Bone marrow (tissue), 2 donors: ENCODE data around the gene CD84.
A peak's percentile ranks its signal among the peaks of the same experiment; 100 is the strongest.
"Not testable (repeated sequence)": the region's sequence is repeated elsewhere in the genome, so short reads cannot be mapped to it uniquely, and the experiment has no call there.

Experiments
- DNase-seq, 2 donors: peaks; one replicate each; lab custom pipeline; 2025; lab: John Stamatoyannopoulos, UW

CD84 gene

DNA sequence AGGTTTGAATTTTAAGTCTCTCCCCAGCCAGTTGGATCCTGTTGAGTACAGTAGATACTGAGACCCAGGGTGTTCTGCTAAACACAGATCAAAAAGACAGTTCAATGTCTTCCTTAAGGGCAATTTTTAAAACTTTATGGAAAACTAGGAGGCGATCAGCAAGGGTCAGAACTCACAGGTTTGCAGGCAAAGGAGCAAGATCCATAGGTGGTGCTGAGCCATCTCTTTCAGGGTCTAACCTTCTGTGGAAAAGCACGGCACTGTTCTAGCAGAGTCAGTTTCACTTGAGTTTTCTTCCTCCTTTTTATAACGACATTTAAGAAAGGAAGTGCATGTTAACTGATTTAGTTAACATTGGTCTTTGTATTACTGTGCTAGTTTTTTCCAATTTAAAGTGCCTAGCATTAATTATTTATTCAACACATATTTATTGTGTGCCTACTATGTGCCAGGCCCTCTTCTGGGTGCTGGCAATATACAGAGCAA is at the start of gene CD84:
Gene CD84, minus strand, starts transcription at position 281 of the 486 bp plus-strand sequence. Its CDS starts 59 bp downstream, at position 222.
- peak in 1 of 2 donors; percentile 36 for DNase-seq

- DNase-seq, result no peak
Observed at GRCh38 chr1:160628799-160629263, 49.5 kb upstream of the CD84 start.

GRCh38 chr1:160627677-160628289 is 48.5 kb upstream of the CD84 start:
- DNase-seq, result not testable (repeated sequence)

- DNase-seq, result peak in 1 of 2 donors; percentile 23
Observed at GRCh38 chr1:160626509-160627342, 47.4 kb upstream of the CD84 start.

DNA sequence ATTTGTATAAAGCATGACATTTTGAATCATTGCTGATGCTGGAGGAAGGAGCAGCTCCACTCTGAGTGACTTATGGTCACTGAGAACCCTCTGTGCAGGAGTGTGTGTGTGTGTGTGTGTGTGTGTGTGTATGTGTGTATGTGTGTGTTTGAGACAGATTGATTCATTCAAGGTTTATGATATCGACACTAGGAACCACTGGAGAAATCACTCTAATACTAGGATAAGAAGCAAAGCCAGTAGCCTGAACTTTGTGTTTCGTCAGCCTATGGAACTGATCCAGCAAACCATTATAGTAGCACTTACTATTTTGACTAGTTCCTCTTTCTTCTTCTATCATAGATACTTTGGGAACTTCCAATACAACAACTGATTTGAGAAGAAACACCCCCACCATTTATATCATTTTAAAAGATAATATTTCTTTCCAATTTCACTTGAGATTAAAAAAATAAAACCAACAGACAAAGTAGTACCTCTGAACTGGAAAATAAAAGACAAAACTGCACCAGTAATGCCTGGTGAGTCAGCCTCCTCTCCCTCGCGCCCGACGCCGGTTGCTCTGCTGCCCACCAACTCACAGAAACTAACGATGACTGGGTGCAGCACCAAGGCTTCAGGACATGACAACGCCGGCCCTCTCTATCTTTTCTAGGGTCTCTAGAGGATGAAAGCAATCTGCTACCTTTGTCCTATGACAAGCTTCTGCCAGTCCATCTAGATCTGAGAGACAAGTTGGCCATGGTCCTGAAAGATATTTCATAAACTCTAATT is 46.6 kb upstream of the CD84 start:
- peak in 1 of 2 donors; percentile 41 for DNase-seq

DNA sequence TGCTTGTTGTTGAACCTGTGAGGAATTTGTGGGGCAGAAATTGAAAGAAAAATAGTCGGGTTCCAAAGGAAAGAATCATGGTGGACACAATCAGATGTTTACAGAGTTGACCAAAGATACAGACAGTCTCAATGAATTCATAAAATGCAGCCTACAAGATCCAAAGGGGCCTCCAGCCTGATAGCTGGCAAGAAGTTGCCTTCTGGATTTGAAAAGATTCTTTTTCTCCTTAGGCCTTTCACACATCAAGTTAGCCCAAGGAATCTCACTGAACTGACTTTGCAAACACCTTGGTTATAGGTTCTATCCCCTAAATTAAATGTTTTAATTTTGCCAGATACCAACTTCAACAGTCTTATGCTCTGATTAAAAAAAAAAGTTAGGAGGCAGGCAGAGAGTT is 46.0 kb upstream of the CD84 start:
- no peak for DNase-seq

DNA sequence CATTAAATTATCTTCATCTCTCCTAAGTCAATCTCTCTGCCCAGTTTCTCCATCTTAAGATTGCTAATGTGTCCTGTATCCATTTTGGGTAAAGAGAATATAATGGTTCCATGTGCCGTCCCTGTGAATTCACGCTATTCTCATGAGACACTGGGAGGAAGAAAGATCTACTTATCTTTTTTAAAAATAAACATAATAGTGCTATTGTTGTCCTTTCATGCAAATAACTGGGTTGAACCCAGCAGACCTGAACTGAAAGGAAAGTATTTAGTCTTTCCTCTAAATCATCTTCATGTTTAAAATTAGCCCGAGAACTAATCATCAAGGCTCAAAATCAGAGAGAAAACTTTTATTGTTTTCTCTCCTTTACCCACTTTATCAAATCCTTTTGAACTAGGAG is 45.2 kb upstream of the CD84 start:
- DNase-seq, result no peak

GRCh38 chr1:160623862-160624261 is 44.6 kb upstream of the CD84 start:
- no peak for DNase-seq

- DNase-seq, result no peak
Observed at GRCh38 chr1:160623227-160623633, 43.9 kb upstream of the CD84 start.

- no peak for DNase-seq
Observed at GRCh38 chr1:160622501-160623226, 43.4 kb upstream of the CD84 start.

DNA sequence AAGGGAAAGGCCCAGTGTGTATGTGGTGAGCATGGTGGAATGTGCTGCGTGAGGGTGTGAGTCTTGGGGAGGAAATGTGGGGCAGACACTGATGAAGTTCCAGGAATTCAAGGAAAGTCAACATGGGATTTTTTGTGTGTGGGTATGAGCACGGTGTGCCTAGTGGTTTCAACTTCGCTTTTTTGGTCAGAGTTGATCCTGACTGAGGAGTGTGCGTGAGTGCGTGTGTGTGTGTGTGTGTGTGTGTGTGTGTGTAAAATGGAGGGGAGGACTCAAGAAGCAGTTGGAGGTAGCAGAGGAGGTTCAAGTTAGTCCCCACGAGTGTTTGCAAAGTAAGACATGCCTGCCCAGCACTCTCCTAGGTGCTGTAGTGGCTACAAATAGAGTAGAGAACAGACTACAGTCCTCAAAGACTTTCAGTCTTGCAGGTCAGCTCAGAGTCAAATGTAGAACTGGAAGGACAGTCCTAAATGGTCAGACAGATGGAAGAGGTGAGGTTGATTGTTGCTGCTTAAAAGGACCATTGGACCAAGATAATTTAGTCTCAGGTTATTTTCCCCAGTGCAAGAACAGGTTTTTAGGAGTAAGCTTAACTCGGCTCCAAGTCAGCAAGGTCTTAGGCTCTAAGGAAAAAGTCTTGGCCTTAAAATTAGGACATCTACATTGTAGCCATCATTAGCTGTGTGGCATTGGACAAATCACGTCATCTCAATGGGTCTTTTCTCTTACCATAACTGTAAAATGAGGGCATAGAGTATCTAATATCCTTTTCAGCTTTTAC is 42.5 kb upstream of the CD84 start:
- peak in 1 of 2 donors; percentile 42 for DNase-seq

GRCh38 chr1:160620942-160621632 is 41.8 kb upstream of the CD84 start:
- DNase-seq, result no peak

- no peak for DNase-seq
Observed at GRCh38 chr1:160619742-160620277, 40.5 kb upstream of the CD84 start.

GRCh38 chr1:160618763-160619274 is 39.5 kb upstream of the CD84 start:
- DNase-seq, result no peak

GRCh38 chr1:160618327-160618726 is 39.0 kb upstream of the CD84 start:
- no peak for DNase-seq

DNA sequence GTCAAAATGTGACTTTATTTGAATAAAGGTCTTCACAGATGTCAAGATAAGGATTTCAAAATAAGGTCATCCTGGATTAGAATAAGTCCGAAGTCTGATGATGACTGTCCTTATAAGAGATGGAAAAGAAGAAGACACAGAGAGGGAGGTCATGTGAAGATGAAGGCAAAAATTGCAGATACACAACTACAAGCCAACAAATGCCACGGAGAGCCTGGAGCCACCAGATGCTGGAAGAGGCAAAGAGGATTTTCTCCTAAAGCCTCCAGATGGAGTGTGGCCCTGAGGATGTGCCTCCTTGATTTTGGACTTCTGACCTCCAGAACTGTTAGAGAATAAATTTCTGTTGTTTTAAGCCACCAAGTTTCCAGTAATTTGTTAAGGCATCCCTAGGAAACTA is 36.4 kb upstream of the CD84 start:
- DNase-seq, result no peak

- no peak for DNase-seq
Observed at GRCh38 chr1:160614410-160614809, 35.1 kb upstream of the CD84 start.

DNA sequence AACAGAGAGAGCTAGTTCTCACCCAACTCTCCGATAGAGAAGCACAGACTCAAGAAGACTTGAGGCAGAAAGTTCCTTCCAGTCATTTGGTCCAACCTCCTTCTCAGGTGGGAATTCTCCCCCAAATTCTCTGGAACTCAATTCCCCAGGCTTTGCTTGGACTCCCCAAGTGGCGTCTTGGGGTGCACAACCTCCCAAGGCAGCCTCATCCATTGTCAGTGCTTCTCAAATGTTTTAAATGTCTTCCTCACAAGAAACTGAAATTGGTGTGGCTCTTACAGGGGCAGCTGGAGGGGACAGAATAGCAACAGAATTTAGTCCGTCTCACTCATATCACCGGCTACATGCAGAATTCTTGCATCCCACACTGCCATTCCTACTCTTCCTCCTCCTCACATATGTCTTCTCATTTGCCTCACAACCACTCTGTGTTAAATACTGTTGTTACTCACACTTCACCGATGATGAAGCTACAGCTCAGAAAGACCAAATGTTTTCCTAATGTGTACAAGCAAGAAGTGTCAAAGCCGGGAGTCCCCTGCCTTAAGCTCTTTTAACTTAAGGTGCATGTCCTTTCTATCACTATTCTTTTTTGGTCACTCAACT is 33.4 kb upstream of the CD84 start:
- no peak for DNase-seq

DNA sequence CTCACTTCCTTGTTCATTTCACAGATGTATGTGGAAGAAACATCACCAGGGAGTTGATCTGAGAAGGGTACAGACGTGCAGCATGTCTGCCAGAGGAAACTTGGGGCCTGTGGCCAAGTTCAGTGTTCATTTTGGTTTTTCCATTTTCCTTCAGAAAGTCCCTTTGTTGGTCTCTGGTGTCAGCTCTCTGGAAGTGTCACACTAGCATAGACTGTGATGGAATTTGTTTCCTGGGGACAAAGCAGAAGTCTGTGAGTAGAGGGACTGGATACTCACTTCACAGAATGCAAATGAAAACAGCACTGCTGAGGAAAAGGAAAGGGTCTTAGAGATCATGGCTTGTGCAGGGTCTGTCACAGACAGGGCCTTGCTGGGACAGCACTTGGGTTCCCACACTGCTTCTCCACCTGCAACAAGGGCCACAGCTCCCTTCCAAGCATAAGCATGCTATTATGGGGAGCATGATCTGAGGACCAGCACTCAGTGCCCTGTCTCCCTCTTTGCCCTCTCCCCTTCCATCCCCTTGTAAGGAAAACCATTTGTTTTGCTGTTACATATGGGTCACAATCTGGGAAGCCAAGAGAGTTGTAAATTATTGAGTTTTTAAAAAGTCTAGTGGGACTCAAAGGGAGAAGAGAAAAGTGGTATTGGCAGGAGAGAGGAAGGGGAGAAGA is 31.4 kb upstream of the CD84 start:
- DNase-seq, result no peak
